GM18858 (cell line): ENCODE measurements around the gene CPXM1.
"Not testable (repeated sequence)": the region's sequence is repeated elsewhere in the genome, so short reads cannot be mapped to it uniquely, and the experiment has no call there.

Source experiments
- ATAC-seq: cut with Tn5 transposase; IDR thresholded peaks from one replicate; pipeline ENCODE4 v1.9.1; 2021; ENCODE audit not compliant: unreplicated experiment

The CPXM1 gene

GRCh38 chr20:2822073-2822472, 21.6 kb upstream of the CPXM1 start:
- no peak for ATAC-seq

- ATAC-seq, result no peak
Observed at GRCh38 chr20:2820896-2821869, 20.8 kb upstream of the CPXM1 start.

DNA sequence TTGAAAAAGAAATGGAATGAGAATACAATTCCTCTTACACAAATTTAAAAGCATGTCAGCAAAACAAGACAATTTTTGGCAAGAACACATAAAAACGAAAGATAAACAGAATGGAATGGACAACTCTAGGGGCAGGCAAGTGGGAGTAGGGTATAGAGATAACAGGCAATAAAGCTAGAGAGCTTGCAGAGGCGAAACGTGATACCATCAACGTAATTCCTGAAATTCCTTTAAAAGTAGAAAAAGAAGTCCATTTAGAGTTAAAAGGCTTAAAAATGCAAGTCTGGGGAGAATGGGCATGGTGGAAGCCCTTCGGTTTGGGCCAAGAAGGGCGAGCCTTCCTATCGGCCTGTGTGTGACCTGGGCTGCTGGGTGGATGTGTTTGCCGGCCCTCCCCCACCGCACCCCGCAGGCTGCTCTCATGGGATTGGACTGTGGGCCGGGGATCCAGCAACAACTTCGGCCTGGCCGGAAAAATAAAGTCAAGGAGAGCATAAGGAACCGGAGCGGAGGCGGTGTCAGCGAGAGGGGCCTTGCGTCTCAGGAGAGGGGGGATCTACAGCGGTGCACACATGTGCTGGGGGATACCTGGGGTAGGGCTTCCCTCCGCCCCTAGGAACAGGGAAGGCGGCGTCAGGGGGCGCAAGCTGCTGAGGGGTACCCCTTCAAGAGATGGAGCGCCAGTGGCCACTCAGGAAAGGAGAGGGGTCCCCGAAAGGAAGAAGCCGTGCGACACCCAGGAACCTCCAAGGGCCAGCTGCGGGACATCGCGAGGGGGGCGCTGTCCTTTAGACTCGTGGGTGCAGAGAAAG, 19.9 kb upstream of the CPXM1 start:
- no peak for ATAC-seq

GRCh38 chr20:2817891-2818595, 17.6 kb upstream of the CPXM1 start:
- ATAC-seq, result no peak

DNA sequence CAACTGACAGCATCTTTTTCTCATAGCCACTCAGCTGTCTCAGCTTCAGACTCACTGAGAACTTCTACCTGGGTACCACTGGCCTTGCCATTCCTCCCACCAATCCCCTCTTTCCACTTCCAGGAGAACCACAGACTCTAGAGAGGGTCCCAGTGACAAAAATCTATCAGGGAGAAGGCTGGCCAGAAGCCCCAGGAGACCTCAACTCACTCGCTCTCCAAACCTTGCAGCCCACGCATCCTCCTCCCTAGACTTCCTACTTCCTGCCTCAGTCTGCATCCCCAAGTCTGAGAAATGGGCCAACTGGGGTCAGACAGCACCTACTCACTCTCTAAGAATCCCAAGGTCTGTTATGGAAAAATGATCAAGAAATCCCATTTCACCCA, 16.9 kb upstream of the CPXM1 start:
- ATAC-seq, result no peak

- no peak for ATAC-seq
Observed at GRCh38 chr20:2816583-2817340, 16.3 kb upstream of the CPXM1 start.

DNA sequence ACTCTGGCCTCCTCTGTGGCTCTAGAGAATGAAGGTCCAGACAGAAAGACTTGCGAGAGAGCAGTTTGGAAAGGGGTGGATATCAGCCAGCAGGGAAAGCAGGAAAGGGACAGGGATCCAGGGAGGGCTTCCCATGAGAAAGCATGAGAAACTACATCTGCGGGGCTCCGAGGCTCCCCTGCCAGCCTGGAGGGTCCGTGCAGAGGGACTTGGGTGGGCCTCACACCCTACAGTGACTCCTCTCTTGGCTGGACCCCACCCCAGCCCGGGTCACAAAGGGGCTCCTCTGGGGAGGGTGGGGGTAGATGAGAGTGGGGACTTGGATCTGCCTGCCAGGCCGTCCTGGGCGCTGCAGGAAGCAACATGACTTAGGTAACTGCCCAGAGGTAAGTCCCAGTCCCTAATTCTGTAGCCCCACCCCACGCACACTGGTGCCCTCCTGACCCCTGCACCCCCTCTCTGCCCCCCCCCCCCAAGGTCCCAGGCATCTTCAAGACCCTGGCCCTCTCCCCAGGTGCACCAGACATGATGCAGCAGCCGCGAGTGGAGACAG, 15.7 kb upstream of the CPXM1 start, which contains the start of gene TMEM239:
TSS of gene TMEM239 (plus strand) at position 335 of the 553 bp plus-strand sequence. CDS start at position 526, 191 bp downstream.
- ATAC-seq, result no peak

- no peak for ATAC-seq
Observed at GRCh38 chr20:2815242-2815900, 14.9 kb upstream of the CPXM1 start.

- no peak for ATAC-seq
Observed at GRCh38 chr20:2814587-2815051, 14.2 kb upstream of the CPXM1 start, which contains the start of gene C20orf141. Gene C20orf141, plus strand, starts transcription at chr20:2814987. Its CDS starts 198 bp downstream, at chr20:2815185.

- no peak for ATAC-seq
Observed at GRCh38 chr20:2814076-2814475, 13.6 kb upstream of the CPXM1 start.

- ATAC-seq, result no peak
Observed at GRCh38 chr20:2812189-2812588, 11.8 kb upstream of the CPXM1 start.

DNA sequence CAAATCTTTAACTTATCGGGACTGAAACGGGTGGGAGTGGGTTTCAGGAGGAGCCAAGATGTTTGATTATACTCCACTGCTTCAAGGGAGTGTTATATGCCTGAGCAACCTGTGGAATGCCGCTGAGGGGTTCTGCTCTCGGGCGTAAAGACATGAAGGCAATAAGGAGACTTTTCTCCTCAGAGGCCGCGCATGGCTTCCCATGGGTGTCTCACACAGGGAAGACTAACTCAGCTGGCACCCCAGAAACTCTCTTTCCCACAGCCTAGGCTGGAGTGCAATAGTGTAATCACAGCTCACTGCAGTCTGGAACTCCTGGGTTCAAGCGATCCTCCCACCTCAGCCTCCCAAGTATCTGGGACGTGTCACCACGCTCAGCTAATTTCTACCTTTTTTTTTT, 9.3 kb upstream of the CPXM1 start:
- ATAC-seq, result no peak

GRCh38 chr20:2807929-2808328, 7.5 kb upstream of the CPXM1 start:
- ATAC-seq, result not testable (repeated sequence)

- ATAC-seq, result no peak
Observed at GRCh38 chr20:2807019-2807418, 6.6 kb upstream of the CPXM1 start.

DNA sequence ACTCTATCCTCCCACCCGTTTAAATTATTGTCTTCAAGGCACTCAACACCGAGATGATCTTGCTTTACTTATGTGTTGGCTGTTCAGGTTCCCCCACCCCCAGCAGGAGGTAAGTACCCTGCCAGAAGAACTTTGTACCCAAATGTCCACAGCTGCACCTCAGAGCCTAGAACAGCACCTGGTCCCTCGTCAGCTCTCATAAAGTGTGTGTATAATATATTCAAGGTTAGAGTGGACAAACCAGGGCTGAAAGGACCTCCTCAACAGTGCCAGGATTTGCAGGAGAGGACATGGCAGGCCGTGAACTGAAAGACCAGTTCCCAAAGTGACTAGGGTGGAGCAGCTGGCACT, 5.9 kb upstream of the CPXM1 start:
- no peak for ATAC-seq

GRCh38 chr20:2805689-2806350, 5.4 kb upstream of the CPXM1 start:
- no peak for ATAC-seq

GRCh38 chr20:2804852-2805688, 4.6 kb upstream of the CPXM1 start:
- no peak for ATAC-seq
